ENCODE data around the gene GAGE12J.
"Not testable (repeated sequence)": the region's sequence is repeated elsewhere in the genome, so short reads cannot be mapped to it uniquely, and the experiment has no call there.

- not testable (repeated sequence) for TF ChIP-seq CTCF, POLR2A, EP300 (IDR thresholded peaks at IDR 0.05)
These were observed 24.3 kb downstream of the GAGE12J start for GRCh38 chrX:49346150-49346549.

Data from ovary (tissue), 3 donors.